ENCODE measurements around the gene GNAI2.
"Not testable (repeated sequence)": the region's sequence is repeated elsewhere in the genome, so short reads cannot be mapped to it uniquely, and the experiment has no call there.

The GNAI2 gene

GRCh38 chr3:50227390-50228183, 8.4 kb upstream of the GNAI2 start:
- DNase-seq = peak; percentile 58

DNA sequence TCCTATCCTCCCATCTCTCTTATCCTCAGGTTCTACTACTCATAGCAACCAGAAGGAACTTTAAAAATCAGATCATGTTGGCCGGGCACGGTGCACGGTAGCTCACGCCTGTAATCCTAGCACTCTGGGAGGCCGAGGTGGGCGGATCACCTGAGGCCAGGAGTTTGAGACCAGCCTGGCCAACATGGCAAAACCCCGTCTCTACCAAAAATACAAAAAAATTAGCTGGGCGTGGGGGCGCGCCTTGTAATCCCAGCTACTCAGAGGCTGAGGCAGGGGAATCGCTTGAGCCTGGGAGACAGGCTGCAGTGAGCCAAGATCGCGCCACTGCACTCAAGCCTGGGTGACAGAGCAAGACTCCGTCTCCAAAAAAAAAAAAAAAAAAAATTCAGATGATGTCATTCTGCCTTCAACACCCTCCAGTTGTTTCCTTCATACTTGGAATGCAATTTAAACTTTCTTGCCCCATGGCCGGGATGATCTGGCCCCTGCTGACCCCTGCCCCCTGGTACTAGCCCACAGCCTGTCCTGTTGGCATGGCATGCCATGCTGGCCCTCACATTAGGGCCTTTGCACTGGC, 7.7 kb upstream of the GNAI2 start:
- not testable (repeated sequence) for DNase-seq

- DNase-seq = no peak
Observed at GRCh38 chr3:50229490-50229889, 6.5 kb upstream of the GNAI2 start.

- DNase-seq = no peak
Observed at GRCh38 chr3:50230104-50230793, 5.8 kb upstream of the GNAI2 start.

DNA sequence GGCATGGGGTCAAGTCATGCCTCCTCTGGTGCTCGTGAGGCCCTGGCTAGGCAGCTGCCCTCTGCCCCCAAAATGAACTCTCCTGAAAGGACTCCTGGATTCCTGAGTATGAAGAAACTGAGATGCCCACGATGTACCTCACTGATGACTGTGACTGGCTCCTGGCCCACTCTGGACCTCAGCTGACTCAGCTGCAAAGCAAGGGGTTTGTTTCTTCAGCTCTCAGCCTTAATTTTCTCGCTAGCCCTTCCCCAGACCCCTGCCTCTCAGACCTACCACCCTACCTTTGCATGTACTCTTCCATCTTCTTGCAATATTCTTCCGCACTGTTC, 5.2 kb upstream of the GNAI2 start:
- DNase-seq = no peak

DNA sequence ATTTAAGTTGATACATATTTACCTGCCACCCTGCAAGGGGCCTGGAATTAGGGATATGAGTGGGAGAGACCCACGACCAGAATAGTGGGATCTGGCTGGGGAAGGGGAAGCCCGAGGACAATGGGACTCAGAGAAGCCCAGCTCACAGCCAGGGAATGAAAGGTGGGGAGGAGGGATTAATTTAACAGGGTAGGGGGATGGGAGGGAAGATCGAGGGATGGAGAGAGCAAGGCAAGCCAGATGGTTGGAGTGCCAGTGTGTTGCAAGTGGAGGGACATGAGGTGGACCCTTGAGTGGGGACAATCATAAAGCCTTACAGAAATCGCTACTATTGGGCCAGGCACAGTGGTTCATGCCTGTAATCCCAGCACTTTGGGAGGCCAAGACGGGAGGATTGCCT, 4.4 kb upstream of the GNAI2 start:
- no peak for DNase-seq

GRCh38 chr3:50232303-50232702, 3.7 kb upstream of the GNAI2 start:
- DNase-seq = no peak

GRCh38 chr3:50233176-50233575, 2.8 kb upstream of the GNAI2 start:
- DNase-seq = no peak

- DNase-seq = no peak
Observed at GRCh38 chr3:50236484-50237132, 604 bp downstream of the GNAI2 start.

DNA sequence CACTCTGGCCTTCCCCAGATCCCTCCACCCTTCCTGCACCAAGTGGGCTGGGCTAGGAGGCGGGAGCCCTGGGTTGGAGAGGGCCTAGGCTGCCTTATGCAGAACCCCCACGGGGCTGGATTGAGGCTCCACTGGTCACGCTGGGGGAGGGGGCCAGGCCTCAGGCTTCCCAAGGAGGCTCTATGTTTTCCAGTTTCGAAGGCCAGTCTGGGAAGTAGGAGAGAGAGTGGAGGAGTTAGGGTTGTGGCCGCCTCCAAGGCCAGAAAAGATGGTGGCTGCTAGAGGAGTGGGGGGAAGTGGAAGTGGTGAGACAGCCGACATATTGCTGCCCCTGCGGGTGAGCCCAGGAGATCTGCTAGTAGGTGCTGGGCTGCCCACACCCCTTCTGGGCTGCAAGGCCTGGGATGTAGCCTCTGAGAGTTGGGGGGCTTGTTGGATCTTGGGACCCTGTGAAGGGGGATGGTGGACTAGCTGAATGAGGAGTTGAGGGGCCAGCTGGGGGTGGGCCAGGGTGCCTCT, 1.2 kb downstream of the GNAI2 start:
- no peak for DNase-seq

GRCh38 chr3:50237754-50238548, 1.9 kb downstream of the GNAI2 start:
- DNase-seq = no peak

DNA sequence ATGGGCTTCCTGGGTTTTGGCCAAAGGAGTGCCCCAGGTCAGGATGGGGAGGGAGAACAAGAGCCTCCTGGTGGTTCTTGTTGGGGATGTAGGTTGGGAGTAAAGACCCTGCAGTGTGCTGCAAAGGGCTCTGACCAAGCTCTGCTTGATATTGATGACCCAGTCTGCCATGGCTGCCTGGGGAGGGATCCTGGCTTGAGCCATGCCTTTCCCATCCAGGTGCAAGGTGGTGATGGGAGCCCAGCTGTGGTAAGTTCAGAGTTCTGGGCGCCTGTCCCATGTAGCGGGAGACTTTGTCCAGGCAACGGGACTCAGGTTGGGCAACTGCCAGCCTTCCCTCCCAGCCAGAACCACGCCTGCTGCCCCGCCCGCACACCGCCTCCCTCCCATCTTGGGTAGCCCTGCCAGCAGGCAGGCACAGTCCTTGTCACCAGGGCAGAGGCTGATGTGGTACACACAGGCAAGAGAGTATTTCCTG, 2.6 kb downstream of the GNAI2 start:
- DNase-seq = peak; percentile 4

DNA sequence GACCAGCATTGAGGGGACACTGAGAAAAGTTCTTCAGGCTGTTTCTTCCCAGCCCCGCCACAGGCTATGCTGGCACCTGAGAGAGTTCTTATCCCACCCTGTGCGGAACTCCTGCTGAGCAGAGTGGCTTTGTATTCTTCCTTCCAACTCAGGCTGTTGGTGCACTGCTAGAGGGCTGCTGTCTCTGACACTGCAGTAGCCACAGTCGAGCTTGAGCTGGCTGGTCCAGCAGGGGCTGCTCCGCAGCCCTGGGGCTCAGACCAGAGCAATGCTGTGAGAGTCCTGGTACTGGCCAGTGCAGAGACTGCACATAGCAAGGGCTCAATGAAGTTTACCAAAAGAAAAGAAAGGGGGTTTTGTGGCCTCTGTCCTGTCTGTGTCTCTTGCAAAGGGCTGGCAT, 3.6 kb downstream of the GNAI2 start:
- DNase-seq = no peak

DNA sequence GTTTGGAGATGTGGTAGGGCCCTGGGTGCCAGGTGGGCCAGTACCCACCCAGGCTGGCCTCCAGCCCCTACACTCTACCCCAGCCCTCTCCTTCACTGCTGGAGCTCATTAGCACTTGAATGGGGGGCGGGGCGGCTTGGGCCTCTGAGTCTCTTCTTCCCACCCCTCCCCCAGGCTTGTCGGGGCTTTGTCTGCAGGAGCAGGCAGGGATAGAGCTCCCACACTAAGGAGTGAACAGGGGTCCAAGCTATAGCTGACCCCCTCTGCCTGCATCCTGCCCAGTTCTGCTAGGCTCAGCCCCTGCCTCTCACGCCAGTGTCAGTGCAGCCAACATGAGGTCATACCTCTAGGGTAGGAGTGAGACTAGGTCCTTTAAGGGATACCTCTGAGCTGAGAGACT, 5.2 kb downstream of the GNAI2 start:
- no peak for DNase-seq

- DNase-seq = no peak
Observed at GRCh38 chr3:50241713-50242380, 5.8 kb downstream of the GNAI2 start.

DNA sequence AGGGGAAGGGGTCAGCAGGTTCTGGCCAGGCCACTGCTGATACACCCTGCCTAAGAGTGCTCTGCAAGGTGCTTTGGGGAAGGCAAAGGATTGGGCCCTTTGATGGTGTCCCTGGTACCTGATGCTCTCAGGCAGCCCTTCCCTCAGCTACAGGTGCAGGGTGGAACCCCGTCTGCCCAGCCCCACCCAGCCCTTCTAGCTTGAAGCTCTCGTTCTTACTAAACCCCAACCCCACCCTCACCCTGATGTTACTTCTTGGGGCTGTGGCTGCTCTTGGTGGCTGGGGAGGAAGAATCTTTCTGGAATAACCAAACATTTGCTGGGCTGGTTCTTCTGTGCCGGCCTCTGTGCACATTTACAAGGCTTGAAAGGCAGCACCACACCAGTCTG, 6.4 kb downstream of the GNAI2 start:
- DNase-seq = no peak

- DNase-seq = no peak
Observed at GRCh38 chr3:50242851-50243542, 7.0 kb downstream of the GNAI2 start.

- no peak for DNase-seq
Observed at GRCh38 chr3:50243543-50243895, 7.5 kb downstream of the GNAI2 start.

- not testable (repeated sequence) for DNase-seq
Observed at GRCh38 chr3:50244813-50245212, 8.8 kb downstream of the GNAI2 start.

DNA sequence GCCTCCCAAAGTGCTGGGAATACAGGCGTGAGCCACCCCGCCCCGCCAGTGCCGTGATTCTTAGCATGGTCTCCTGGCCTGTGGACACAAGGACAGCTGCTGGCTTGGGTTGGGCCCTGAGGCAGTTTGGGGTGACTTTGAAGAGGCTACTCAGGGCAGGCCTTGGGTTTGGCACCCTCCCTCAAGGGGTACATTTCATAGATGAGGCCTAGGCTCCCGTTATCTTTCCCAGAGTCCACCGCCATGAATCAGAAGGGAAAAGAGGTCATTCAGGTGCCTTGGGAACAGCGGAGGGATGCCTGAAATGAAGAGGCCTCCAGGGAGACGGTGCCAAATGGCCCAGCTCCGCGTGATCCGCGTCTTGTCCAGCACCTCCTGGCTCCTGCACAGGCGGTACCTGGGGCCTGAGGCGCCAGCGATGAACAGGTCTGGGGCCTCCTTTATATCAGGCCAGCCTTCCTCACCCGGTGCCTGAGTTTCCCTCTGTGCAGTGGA, 9.3 kb downstream of the GNAI2 start:
- no peak for DNase-seq

DNA sequence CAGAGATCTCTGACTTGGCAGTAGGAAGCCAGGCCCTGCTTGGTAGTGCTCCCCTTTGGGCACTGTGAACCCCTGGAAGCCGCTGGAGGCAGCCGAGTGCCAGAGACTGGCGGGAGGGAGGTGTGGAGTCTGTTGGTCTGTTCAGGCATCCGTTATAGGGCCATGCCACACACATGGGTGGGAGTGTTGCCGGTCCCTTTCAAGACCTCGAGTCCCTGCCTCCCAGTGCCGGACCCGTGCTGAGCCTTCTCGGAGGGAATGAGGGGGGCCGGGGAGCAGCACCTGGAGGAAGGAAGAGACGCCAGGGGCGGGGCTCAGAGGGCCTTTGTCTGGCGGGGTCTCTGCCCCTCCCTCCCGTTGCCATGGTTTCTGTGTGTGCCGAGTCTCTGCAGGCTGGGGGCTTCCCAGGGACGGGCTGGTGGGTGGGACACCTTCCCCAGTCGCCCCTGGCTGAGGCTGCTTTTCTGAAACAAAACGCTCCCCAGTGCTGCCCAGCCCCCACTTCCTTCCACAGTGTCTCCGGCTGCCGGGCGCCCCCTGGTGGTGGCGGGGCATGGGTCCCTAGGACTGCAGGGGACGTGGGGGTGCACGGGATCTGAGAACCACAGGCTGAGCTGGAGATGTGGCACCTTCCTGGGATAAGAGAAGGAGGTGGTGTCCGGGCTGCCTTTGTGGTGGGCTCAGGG, 10.0 kb downstream of the GNAI2 start:
- DNase-seq = no peak

Data from DMS 273 treated with DMSO at 0.1 percent for 48 hours (cell line).